DND-41 (cell line): ENCODE results near the gene TFCP2L1.

Experiments
- ATAC-seq: fragments of 200-7000 bp; cut with Tn5 transposase; 3 replicates; pipeline ENCODE4 v1.9.1; 2021; ENCODE audit warnings: low read depth; ENCODE audit not compliant: insufficient read depth
- DNase-seq: peaks from one replicate; pipeline ENCODE4 v3.0.0-alpha.2; 2020
- H2AFZ ChIP-seq: 2 replicates; pipeline ENCODE4 v1.6.0; 2012; ENCODE audit warnings: low read depth, low read length
- H3K27ac ChIP-seq: 2 replicates; pipeline ENCODE4 v1.5.1; 2012; ENCODE audit warnings: low read length, inconsistent platforms
- H3K27me3 ChIP-seq: fragments of 200-600 bp; sonication (generic); 2 replicates; pipeline ENCODE4 v1.6.0; 2012; ENCODE audit warnings: low read length, mild to moderate bottlenecking, inconsistent platforms; ENCODE audit not compliant: insufficient read depth, poor library complexity
- H3K36me3 ChIP-seq: 2 replicates; pipeline ENCODE4 v1.5.1; 2012; ENCODE audit warnings: low read length, inconsistent platforms; ENCODE audit not compliant: insufficient read depth
- H3K4me1 ChIP-seq: 2 replicates; pipeline ENCODE4 v1.5.1; 2012; ENCODE audit warnings: mild to moderate bottlenecking, low read length; ENCODE audit not compliant: insufficient read depth
- H3K4me2 ChIP-seq: 2 replicates; pipeline ENCODE4 v1.6.0; 2012; ENCODE audit warnings: mild to moderate bottlenecking, moderate library complexity, low read length, inconsistent platforms; ENCODE audit not compliant: insufficient read depth
- H3K4me3 ChIP-seq, 2 experiments: fragments of 200-600 bp in 1 of 2; shearing (Covaris generic) in 1 of 2; 2 replicates each; pipeline ENCODE4 v1.5.1; 2012 to 2016; ENCODE audit warnings: inconsistent platforms in 2 of 2, low read length in 2 of 2, mild to moderate bottlenecking in 2 of 2, low read depth in 1 of 2, moderate library complexity in 1 of 2
- H3K79me2 ChIP-seq: 2 replicates; pipeline ENCODE4 v1.6.0; 2012; ENCODE audit warnings: low read length, inconsistent platforms; ENCODE audit not compliant: insufficient read depth
- H3K9ac ChIP-seq: 2 replicates; pipeline ENCODE4 v1.6.0; 2012; ENCODE audit warnings: low read depth, mild to moderate bottlenecking, inconsistent platforms, low read length, moderate library complexity
- H3K9me3 ChIP-seq: 2 replicates; pipeline ENCODE4 v1.5.1; 2012; ENCODE audit warnings: low read length, moderate library complexity, mild to moderate bottlenecking, inconsistent platforms; ENCODE audit not compliant: insufficient read depth, severe bottlenecking
- H4K20me1 ChIP-seq: 2 replicates; pipeline ENCODE4 v1.6.0; 2012; ENCODE audit warnings: low read length; ENCODE audit not compliant: insufficient read depth
- CTCF ChIP-seq: IDR thresholded peaks from 2 replicates; pipeline ENCODE4 v1.5.1; 2012; ENCODE audit warnings: borderline replicate concordance, low read length, moderate library complexity, mild to moderate bottlenecking; ENCODE audit not compliant: poor library complexity, severe bottlenecking; ENCODE audit errors: extremely low read depth
- EZH2 ChIP-seq: IDR thresholded peaks from 3 replicates; pipeline ENCODE4 v1.6.1; 2012; ENCODE audit warnings: borderline replicate concordance, low read depth, mild to moderate bottlenecking, moderate library complexity, low read length, inconsistent platforms; ENCODE audit not compliant: severe bottlenecking

TFCP2L1 gene

GRCh38 chr2:121214296-121214695 lies 70.7 kb downstream of the TFCP2L1 start:
- no peak overlapping the region for H2AFZ ChIP-seq
- H3K36me3 ChIP-seq = no peaks in the 10 kb centered on the region
- H3K27ac ChIP-seq = no peak overlapping the region
- H4K20me1 ChIP-seq = no peaks in the 10 kb centered on the region
- H3K4me3 ChIP-seq = no peak overlapping the region
- DNase-seq (no peak), ATAC-seq (no peak)
- H3K4me2 ChIP-seq = no peak overlapping the region
- no peaks in the 10 kb centered on the region for H3K9me3 ChIP-seq
- no peaks in the 10 kb centered on the region for H3K4me1 ChIP-seq
- no peak overlapping the region for H3K9ac ChIP-seq
- H3K79me2 ChIP-seq = no peaks in the 10 kb centered on the region
- H3K27me3 ChIP-seq = peaks cover 8% of the 10 kb centered on the region
- TF ChIP-seq EZH2 = no peak

DNA sequence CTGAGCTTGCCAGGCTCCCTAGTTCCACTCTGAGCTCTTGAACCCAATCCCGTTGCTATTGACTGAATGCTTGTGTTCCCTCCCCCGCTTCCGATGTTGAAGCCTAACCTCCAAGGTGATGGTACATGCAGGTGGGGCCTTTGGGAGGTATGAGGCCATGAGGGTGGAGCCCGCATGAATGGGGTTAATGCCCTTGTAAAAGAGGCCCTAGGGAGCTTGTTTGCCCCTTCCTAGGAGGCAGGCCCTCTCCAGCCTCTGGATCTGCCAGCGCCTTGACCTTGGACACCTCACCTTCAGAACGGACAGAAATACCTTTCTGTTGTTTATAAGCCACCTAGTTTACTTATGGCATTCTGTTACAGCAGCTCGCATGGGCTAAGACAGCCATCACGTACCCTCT lies 71.6 kb downstream of the TFCP2L1 start:
- no peaks in the 10 kb centered on the region for H3K9me3 ChIP-seq
- peaks cover 6% of the 10 kb centered on the region for H3K27me3 ChIP-seq
- no peak overlapping the region for H3K4me2 ChIP-seq
- H3K9ac ChIP-seq = no peak overlapping the region
- no peak overlapping the region for H3K4me3 ChIP-seq
- ATAC-seq (no peak), DNase-seq (no peak)
- H4K20me1 ChIP-seq = no peaks in the 10 kb centered on the region
- TF ChIP-seq EZH2 = no peak
- no peak for TF ChIP-seq CTCF
- H3K4me1 ChIP-seq = no peaks in the 10 kb centered on the region
- no peak overlapping the region for H3K27ac ChIP-seq
- H2AFZ ChIP-seq = no peak overlapping the region
- H3K36me3 ChIP-seq = no peaks in the 10 kb centered on the region
- no peaks in the 10 kb centered on the region for H3K79me2 ChIP-seq

GRCh38 chr2:121212661-121213325 lies 72.2 kb downstream of the TFCP2L1 start:
- Histone ChIP-seq H3K79me2 (no peaks in the 10 kb centered on the region), H4K20me1 (no peaks in the 10 kb centered on the region), H3K27me3 (peaks cover 6% of the 10 kb centered on the region), H3K4me3 (no peak overlapping the region), H2AFZ (no peak overlapping the region), H3K4me2 (no peak overlapping the region), H3K9me3 (no peaks in the 10 kb centered on the region), H3K9ac (no peak overlapping the region), H3K4me1 (no peaks in the 10 kb centered on the region), H3K36me3 (no peaks in the 10 kb centered on the region), H3K27ac (no peak overlapping the region)
- no peak for DNase-seq
- TF ChIP-seq CTCF (no peak), EZH2 (no peak)
- ATAC-seq = no peak

DNA sequence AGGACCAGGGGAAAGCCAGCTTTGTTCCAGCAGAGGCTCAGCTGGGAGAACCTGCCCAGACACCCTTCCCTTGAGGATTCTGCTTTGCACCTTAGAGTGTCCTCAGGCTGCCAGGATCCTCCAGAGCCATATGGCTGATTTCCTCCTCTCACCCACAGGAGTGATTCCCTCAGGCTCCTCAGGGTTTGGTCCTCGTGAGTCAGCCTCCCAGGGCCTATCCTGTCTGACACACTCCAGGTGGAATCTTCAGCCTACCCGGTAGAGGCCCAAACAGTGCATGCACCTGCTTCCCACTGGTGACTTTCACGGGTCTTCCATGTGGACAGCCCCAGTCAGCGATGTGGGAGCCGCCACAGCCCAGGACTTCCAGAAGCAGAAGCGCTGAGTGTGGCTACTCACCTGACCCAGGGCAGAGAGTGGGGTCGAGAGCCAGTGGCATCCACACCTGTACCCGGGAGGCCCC lies 73.3 kb downstream of the TFCP2L1 start:
- DNase-seq = no peak
- TF ChIP-seq EZH2 (no peak), CTCF (no peak)
- no peak for ATAC-seq

More for the DNA sequence above, 73.3 kb downstream of the TFCP2L1 start:
- Histone ChIP-seq H3K9me3 (no peaks in the 10 kb centered on the region), H3K79me2 (no peaks in the 10 kb centered on the region), H3K27ac (no peak overlapping the region), H4K20me1 (no peaks in the 10 kb centered on the region), H3K4me1 (no peaks in the 10 kb centered on the region), H2AFZ (no peak overlapping the region), H3K4me3 (no peak overlapping the region), H3K27me3 (peaks cover 3% of the 10 kb centered on the region), H3K36me3 (no peaks in the 10 kb centered on the region), H3K9ac (no peak overlapping the region), H3K4me2 (no peak overlapping the region)
